HG02759 (cell line): ENCODE measurements around the gene GPR152.
"Not testable (repeated sequence)": the region's sequence is repeated elsewhere in the genome, so short reads cannot be mapped to it uniquely, and the experiment has no call there.

ENCODE experiments used
- ATAC-seq: cut with Tn5 transposase; IDR thresholded peaks from one replicate; pipeline ENCODE4 v1.9.1; 2021; ENCODE audit warnings: mild to moderate bottlenecking, moderate library complexity; ENCODE audit not compliant: unreplicated experiment

GPR152 gene

DNA sequence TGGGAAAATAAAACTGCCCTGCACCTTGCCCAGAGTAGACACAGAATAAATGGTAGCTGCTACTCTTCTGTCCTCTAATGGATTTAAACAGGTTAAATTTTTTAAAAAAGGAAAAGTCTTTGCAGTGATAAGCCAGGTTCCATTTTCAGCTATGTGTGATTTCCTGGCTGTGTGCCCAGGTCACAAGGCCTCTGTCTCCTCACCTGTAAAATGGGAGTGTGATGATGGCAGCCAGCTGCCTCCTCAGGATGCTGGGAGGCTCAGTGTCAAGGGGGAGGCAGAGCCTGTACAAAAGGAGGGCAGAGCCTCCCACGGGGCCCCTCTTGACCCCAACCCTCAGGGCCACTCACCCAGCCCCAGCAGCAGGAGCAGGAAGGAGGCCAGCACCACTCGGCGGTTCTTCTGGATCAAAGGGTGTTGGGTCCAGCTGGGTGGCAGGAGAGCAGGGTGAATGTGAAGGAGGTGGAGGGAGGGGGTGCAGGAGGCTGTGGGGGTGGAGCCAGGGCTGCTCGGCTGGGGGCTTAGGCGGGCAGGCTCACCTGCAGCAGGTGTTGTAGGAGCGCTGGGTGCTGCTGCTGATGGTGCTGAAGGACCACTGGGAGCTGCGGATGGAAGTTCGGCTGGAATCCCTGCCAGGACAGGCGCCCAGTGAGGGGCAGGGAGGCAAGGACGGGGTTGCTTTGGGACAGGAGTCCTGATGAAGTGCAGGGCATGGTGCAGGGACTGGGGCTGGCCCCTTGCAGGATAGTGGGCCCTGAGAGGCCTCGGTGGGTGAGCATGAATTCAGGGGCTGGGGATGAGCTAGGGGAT, 14.6 kb upstream of the GPR152 start:
- ATAC-seq = no peak

GRCh38 chr11:67466367-67466766, 13.8 kb upstream of the GPR152 start:
- ATAC-seq = no peak

DNA sequence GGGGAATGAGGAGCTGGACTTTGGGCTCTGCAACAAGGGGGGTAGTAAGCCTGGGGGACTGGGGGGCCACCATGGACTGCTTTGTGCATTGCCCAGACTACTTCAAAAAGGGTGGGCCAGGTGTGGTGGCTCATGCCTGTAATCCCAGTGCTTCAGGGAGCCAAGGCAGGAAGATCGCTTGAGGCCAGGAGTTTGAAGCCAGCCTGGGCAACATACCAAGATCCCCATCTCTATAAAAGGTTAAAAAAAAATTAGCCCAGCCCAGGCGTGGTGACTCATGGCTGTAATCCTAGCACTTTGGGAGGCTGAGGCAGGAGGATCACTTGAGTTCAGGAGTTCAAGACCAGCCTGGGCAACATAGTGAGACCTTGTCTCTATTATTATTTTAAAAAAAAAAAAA, 13.0 kb upstream of the GPR152 start:
- ATAC-seq = not testable (repeated sequence)

DNA sequence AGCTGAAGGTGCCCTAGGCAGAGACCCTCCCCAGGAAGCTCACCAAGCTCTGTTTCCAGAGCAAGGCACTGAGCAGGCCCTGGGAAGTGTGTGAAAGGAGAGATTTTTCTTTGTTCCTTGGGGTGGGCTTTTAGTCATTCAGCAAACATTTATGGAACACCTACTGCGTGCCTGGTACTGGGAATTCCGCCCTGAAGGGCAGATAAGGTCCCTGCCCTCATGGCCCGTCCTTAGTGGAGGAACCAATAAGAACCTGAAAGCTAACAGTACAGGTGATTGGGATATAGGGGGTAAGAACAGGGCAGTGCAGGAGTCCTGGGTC, 12.6 kb upstream of the GPR152 start:
- ATAC-seq = no peak

DNA sequence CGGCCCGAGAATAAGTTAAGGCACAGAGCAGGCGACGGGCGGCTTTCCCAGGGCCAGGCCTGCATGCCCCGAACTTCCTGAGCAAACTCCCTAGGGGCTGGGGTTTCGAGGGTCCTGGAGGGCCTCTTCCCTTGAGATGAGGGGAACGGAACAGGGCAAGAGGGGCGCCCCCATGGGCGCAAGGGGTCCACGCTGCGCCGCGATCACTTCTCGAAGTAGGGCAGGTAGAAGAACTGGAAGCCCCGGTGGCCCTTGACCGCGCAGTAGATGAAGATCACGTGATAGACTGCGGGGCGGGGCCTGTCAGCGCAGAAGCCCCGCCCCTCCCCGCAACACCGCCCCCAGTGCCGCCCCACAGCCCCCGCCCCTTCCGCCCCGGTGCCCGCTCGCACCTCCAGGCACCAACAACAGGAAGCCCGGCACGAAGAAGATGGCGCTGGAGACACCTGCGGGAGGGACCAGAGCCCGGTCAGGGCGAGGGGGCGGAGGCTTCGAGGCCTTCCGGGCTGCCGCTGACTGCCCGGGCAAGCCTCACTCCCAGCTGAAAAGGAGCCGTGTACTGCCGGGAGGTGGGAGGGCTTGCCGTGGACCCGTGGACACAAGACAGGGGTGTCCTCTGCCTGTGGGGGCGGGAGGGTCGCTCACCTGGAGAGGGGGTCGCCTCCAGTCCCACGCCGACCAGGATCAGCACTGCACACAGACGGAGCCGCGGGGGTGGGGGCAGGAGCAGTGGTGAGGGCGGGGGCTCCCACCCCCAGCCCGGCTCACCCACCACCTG, 12.1 kb upstream of the GPR152 start:
- ATAC-seq = peak; percentile 52

DNA sequence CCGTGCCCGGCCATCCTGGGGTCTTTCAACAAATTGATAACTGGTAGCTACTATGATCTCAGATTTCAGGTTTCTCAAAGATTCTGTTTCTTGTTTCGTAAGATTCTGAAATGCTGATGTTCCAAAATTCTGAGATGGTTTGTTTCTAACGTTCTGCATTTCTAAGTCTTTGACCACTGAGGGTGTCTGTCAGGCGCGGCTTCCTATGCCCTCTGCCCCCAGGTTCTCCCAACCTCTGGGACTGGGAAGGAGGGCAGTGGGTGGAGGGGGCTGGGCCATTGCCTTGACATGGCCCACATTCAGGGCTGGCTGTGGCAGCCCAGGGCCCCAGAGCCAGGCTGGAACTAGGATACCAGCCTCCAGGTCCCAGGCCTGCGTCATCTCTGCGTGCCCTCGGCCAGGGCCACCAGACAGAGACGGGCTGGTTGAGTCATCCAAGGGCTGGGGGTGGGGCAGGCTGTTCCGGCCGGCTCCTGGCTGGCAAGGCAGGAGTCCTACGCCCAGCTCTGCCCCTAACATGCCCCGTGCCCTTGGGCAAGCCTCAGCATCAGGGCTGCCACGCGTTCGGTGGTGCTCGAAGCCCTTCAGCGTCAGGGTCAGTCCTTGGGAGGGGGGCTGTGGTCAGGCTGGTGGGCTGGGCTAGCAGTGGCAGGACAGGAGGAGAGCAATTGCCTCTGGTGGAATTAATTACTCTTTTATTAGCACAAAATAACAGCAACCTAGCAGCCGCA, 11.3 kb upstream of the GPR152 start:
- ATAC-seq = no peak

- ATAC-seq = no peak
These were observed 10.7 kb upstream of the GPR152 start for GRCh38 chr11:67463186-67463585.

DNA sequence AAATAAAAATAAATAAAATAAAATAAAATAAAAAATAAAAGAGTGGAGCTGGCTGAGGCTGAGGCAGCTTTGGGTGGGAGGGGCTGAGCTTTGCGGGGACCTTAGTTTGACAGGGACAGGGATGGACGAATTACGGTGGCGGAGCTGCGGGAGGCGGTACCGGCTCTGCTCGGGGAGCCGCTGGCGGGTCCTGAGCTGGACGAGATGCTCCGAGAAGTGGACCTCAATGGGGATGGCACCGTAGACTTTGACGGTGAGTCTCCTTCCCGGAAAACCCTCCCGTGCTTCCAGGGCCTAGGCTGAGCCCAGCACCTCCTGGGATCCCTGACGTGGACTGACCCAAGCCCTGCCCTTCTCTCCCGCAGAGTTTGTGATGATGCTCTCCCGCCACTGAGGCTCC, 5.7 kb upstream of the GPR152 start:
- ATAC-seq = no peak

- no peak for ATAC-seq
These were observed 4.9 kb upstream of the GPR152 start for GRCh38 chr11:67457453-67457852.

DNA sequence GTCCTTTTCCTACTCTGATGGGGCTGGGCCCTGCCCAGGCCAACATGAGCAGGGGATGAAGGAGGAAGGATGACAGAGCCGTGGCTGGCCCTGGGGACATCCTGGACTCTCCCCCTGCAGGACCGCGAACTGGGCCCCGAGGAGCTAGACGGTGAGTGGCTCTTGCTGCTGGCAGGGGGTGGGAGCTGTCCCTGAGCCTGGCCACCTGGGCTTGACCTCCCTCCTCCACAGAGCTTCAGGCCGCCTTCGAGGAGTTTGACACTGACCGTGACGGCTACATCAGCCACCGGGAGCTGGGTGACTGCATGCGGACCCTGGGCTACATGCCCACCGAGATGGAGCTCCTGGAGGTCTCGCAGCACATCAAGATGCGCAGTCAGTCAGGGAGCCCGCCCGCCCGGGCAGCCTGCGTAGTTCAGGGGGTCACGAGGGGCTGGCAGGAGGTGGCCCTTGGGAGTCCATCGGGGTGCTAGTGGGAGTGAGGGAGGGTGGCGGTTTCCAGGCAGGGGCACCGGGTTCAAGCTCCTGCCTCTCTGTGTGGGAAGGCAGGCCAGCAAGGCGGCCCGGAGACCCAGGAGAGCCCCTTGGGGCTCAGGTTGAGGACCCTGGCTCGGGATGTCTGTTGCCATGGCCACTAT, 3.7 kb upstream of the GPR152 start:
- no peak for ATAC-seq

GRCh38 chr11:67455054-67455453, 2.5 kb upstream of the GPR152 start, which contains the start of gene CABP4:
Gene CABP4, plus strand, starts transcription at chr11:67455354. Its CDS starts 70 bp downstream, at chr11:67455424.
- no peak for ATAC-seq

- ATAC-seq = no peak
These were observed 1.5 kb upstream of the GPR152 start for GRCh38 chr11:67453816-67454732.

DNA sequence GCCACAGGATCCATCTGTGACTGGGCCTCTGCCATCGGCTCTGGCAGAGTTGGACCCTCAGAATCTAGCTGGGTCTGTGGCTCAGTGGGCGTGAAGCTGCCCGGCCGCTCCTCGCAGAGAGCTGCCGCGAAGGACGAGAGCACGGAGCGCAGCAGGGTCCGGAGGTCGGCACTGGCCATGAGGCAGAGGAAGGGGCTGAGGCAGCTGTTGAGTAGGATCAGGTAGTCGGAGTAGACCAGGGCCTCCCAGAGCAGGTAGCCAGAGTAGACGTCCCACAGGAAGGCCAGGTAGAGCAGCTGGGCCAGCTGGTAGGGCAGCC, 912 bp downstream of the GPR152 start:
- no peak for ATAC-seq

GRCh38 chr11:67450796-67451657, 1.5 kb downstream of the GPR152 start:
- no peak for ATAC-seq

DNA sequence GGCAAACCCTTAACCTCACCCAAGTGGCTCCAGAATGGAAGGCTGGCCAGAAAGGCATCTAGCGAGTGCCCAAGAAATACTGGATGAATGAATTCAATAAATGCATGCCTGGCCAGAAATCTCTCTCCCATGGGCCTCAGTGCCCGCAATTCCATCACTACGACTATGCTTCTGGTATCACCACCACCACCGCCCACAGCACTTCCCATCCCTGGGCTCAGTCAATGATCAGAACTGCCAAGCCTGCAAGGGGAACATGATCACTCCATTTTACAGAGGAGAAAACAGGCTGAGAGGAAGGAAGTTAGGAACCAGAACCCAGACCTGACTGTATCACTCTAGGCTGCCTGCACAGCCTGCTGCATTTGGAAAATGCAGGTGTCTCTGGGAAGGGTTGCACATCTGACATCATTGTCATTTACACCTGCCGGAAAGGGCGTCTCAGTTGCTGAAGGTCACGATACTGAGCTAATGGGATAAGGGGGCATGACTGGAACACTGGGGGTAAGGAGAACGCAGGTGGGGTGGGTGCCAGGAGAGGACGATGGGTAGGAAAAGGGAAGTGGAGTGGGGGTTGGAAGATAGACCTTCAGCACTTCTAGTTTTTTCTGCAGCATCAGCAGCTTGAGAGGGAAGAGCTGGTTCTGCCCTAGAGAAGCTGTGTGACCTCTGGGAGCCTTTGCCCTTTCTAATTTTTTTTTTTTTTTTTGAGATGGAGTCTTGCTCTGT, 3.2 kb downstream of the GPR152 start:
- ATAC-seq = no peak

- no peak for ATAC-seq
These were observed 4.3 kb downstream of the GPR152 start for GRCh38 chr11:67448220-67448609.

DNA sequence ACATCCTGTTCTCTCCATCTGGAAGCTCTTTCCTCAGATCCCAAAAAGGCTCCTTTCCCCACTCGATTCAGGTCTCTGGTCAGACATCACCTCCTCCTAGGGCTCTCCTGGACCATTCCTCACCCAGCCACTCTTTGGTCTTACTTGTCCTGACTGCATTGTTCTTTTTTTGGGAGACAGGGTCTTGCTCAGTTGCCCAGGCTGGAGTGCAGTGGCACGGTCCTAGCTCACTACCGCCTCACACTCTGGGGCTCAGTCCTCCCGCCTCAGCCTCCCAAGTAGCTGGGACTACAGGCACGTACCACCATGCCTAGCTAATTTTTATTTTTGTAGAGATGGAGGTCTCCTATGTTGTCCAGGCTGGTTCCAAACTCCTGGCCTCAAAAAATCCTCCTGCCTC, 7.0 kb downstream of the GPR152 start:
- no peak for ATAC-seq

GRCh38 chr11:67442504-67443404, 9.8 kb downstream of the GPR152 start:
- ATAC-seq = no peak
